ENCODE measurements around the gene INHBE.

INHBE gene

GRCh38 chr12:57435293-57435692, 19.8 kb upstream of the INHBE start:
- no peak for ATAC-seq
- TF ChIP-seq PPARA (CRISPR knock-in tag; IDR thresholded peaks at IDR 0.05; ENCODE audit: borderline replicate concordance), result no peak
- TF ChIP-seq CSDC2 (CRISPR knock-in tag; IDR thresholded peaks at IDR 0.05), result no peak
- TF ChIP-seq BACH2 (CRISPR knock-in tag; IDR thresholded peaks at IDR 0.05; ENCODE audit: borderline replicate concordance), result no peak
- TF ChIP-seq RARB (CRISPR knock-in tag; IDR thresholded peaks at IDR 0.05), result no peak
- TF ChIP-seq ZC3H10 (CRISPR knock-in tag; IDR thresholded peaks at IDR 0.05), result no peak
- TF ChIP-seq TOX (CRISPR knock-in tag; IDR thresholded peaks at IDR 0.05; ENCODE audit: borderline replicate concordance), result no peak
- no peak for TF ChIP-seq ZNF8 (CRISPR knock-in tag; IDR thresholded peaks at IDR 0.05)
- TF ChIP-seq ZFP3 (CRISPR knock-in tag; IDR thresholded peaks at IDR 0.05), result no peak
- TF ChIP-seq ESRRG (CRISPR knock-in tag; IDR thresholded peaks at IDR 0.05), result no peak
- no peak for TF ChIP-seq OSR1 (CRISPR knock-in tag; IDR thresholded peaks at IDR 0.05)
- TF ChIP-seq CSRNP3 (CRISPR knock-in tag; IDR thresholded peaks at IDR 0.05), result no peak
- no peak for TF ChIP-seq POU6F1 (CRISPR knock-in tag; IDR thresholded peaks at IDR 0.05; ENCODE audit: borderline replicate concordance, low read depth)
- no peak for TF ChIP-seq ZFP30 (CRISPR knock-in tag; IDR thresholded peaks at IDR 0.05)
- TF ChIP-seq TCF4 (CRISPR knock-in tag; IDR thresholded peaks at IDR 0.05; ENCODE audit: borderline replicate concordance), result no peak
- no peak for TF ChIP-seq ZNF70 (CRISPR knock-in tag; IDR thresholded peaks at IDR 0.05)
- TF ChIP-seq ARNTL (CRISPR knock-in tag; IDR thresholded peaks at IDR 0.05; ENCODE audit: borderline replicate concordance, low read depth), result no peak
- no peak for TF ChIP-seq ZNF565 (CRISPR knock-in tag; conservative IDR thresholded peaks at IDR 0.05; ENCODE audit: low read depth)
- no peak for TF ChIP-seq ISL1 (CRISPR knock-in tag; IDR thresholded peaks at IDR 0.05)
- no peak for TF ChIP-seq GLIS3 (CRISPR knock-in tag; IDR thresholded peaks at IDR 0.05)
- no peak for TF ChIP-seq CREB5 (CRISPR knock-in tag; IDR thresholded peaks at IDR 0.05; ENCODE audit: low read depth)

GRCh38 chr12:57438400-57438799, 16.7 kb upstream of the INHBE start:
- no peak for TF ChIP-seq CSDC2 (CRISPR knock-in tag; IDR thresholded peaks at IDR 0.05)
- no peak for TF ChIP-seq TSHZ2 (CRISPR knock-in tag; IDR thresholded peaks at IDR 0.05)
- no peak for TF ChIP-seq BACH2 (CRISPR knock-in tag; IDR thresholded peaks at IDR 0.05; ENCODE audit: borderline replicate concordance)
- no peak for TF ChIP-seq ZFP3 (CRISPR knock-in tag; IDR thresholded peaks at IDR 0.05)
- TF ChIP-seq PATZ1 (CRISPR knock-in tag; IDR thresholded peaks at IDR 0.05; ENCODE audit: borderline replicate concordance), result no peak
- no peak for TF ChIP-seq ARNTL (CRISPR knock-in tag; IDR thresholded peaks at IDR 0.05; ENCODE audit: borderline replicate concordance, low read depth)
- TF ChIP-seq RARB (CRISPR knock-in tag; IDR thresholded peaks at IDR 0.05), result no peak
- TF ChIP-seq POU6F1 (CRISPR knock-in tag; IDR thresholded peaks at IDR 0.05; ENCODE audit: borderline replicate concordance, low read depth), result no peak
- no peak for TF ChIP-seq ZNF565 (CRISPR knock-in tag; conservative IDR thresholded peaks at IDR 0.05; ENCODE audit: low read depth)
- TF ChIP-seq ZFP30 (CRISPR knock-in tag; IDR thresholded peaks at IDR 0.05), result no peak
- TF ChIP-seq PPARA (CRISPR knock-in tag; IDR thresholded peaks at IDR 0.05; ENCODE audit: borderline replicate concordance), result no peak
- TF ChIP-seq OSR1 (CRISPR knock-in tag; IDR thresholded peaks at IDR 0.05), result no peak
- TF ChIP-seq ISL1 (CRISPR knock-in tag; IDR thresholded peaks at IDR 0.05), result no peak
- no peak for TF ChIP-seq TOX (CRISPR knock-in tag; IDR thresholded peaks at IDR 0.05; ENCODE audit: borderline replicate concordance)

More at GRCh38 chr12:57438400-57438799, 16.7 kb upstream of the INHBE start:
- ATAC-seq, result no peak

Measured in SK-N-SH treated with all-trans-retinoic acid at 6 μM for 48 hours (cell line).